Retinal pigment epithelial cell (primary cell): ENCODE measurements around the gene BTBD2.

Experiments used
- DNase-seq: peaks from one replicate; pipeline ENCODE4 v3.0.0-alpha.2; 2010; ENCODE audit warnings: low read depth
- H3K4me3 ChIP-seq: 2 replicates; pipeline ENCODE4 v1.5.1; 2011; ENCODE audit warnings: mild to moderate bottlenecking, low read length, control low read depth, moderate library complexity
- TF ChIP-seq, protein P1 (sequence below): conservative IDR thresholded peaks from 2 replicates; pipeline ENCODE4 v1.5.1; 2011; ENCODE audit warnings: low read depth, low read length, control low read depth, inconsistent platforms

BTBD2 gene

DNA sequence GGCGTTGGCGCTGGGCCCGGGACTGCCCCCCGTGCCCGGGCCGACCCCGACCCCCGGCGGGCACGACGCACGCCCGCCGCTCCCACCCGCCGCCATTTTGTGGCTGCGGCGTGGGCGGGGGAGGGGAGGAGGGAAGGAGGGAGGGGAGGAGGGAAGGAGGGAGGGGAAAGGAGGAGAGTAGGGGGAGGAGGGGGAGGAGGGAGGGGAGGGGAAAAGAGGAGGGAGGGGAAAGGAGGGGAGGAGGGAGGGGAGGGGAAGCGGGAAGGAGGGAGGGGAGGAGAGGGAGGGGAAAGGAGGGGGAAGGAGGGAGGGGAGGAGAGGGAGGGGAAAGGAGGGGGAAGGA is at the start of gene BTBD2:
BTBD2 (minus strand) TSS at position 107 of the 343 bp plus-strand sequence; CDS start at position 96, 11 bp downstream.
- TF ChIP-seq, protein P1, sequence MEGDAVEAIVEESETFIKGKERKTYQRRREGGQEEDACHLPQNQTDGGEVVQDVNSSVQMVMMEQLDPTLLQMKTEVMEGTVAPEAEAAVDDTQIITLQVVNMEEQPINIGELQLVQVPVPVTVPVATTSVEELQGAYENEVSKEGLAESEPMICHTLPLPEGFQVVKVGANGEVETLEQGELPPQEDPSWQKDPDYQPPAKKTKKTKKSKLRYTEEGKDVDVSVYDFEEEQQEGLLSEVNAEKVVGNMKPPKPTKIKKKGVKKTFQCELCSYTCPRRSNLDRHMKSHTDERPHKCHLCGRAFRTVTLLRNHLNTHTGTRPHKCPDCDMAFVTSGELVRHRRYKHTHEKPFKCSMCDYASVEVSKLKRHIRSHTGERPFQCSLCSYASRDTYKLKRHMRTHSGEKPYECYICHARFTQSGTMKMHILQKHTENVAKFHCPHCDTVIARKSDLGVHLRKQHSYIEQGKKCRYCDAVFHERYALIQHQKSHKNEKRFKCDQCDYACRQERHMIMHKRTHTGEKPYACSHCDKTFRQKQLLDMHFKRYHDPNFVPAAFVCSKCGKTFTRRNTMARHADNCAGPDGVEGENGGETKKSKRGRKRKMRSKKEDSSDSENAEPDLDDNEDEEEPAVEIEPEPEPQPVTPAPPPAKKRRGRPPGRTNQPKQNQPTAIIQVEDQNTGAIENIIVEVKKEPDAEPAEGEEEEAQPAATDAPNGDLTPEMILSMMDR = no peak
- peak within 1 kb of the TSS; percentile 49 for H3K4me3 ChIP-seq
- no peak for DNase-seq

DNA sequence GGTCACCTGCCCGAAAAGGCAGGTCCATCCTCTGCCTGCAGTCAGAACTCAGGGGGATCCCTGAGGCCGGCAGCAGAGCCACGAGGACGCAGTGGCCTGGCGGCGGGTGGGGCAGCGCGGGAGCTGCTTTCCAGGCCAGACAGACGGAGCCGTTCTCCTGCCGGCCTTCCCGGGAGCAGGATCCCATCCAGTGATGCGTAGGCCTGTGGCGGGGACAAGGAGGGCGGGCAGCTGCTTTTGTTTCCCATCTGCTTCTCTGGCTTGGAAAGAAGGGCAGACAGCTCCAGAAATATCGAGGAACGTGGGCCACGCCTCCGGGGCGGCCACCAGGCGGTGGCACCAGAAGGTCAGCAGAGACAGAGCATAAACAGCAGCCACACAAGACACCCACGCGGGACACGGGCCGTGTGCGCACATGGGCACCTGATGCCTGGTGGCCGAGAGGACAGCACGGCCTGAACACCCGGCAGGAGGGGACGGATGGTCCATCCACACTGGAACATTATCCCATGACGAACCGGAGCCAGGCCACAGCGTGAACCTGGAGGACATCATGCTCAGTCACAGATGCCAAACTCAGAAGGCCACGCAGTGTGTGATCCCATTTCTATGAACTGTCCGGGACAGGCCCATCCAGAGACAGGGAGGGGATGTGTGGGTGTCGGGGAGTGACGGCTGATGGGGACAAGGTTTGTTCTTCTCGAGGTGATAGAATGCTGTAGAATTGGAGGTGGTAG is 49.4 kb upstream of the BTBD2 start:
- no peak for DNase-seq
- TF ChIP-seq, protein P1 = no peak
- no peak overlapping the region for H3K4me3 ChIP-seq

DNA sequence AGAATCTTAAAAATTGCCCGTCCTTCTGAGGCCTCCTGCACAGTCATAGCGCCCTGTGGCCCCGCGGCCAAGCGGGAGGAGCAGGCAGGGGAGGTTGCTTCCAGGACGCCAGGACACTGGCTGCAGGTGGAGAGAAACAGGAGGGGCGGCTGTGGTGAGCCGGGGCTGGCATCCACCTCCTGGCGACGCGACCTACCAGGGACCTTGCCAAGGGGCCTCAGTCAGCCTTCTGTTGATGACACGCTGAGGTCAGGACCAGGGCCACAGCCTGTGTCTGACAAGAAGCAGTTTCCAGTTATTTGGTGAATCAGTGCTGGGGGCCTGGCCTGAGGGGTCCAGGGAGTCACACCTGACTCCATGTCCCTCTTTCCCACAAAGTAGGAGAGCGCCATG is 48.9 kb upstream of the BTBD2 start:
- no peak overlapping the region for H3K4me3 ChIP-seq
- TF ChIP-seq, protein P1 = no peak
- DNase-seq = no peak

DNA sequence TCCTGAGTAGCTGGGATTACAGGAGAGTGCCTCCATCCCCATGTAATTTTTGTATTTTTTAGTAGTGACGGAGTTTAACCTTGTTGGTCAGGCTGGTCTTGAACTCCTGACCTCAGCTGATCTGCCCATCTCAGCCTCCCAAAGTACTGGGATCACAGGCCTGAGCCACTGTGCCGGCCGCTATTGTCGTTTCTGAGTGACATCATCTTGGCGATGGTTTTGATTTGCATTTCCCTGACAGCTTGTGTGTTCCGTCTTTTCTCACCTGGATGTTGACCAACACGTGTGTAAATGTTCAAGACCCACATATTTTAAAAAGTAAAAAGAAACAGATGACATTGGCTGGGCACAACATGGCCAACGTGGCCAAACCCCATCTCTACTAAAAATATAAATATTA is 48.3 kb upstream of the BTBD2 start:
- H3K4me3 ChIP-seq = no peak overlapping the region
- TF ChIP-seq, protein P1 = no peak
- DNase-seq = no peak

DNA sequence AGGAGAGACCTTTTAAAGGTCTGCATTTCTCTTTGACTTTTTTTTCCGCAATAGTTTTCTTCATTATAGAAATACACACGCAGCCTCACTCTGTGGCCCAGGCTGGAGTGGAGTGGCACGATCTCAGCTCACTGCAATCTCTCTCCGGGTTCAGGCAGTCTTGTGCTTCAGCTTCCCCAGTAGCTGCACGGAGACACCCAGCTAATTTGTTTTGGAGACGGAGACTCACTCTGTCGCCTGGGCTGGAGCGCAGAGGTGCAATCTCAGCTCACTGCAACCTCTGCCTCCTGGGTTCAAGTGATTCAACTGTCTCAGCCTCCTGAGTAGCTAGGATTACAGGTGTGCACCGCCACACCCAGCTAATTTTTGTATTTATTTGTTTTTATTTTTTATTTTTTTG is 47.3 kb upstream of the BTBD2 start:
- H3K4me3 ChIP-seq = no peak overlapping the region
- DNase-seq = no peak
- TF ChIP-seq, protein P1 = no peak

DNA sequence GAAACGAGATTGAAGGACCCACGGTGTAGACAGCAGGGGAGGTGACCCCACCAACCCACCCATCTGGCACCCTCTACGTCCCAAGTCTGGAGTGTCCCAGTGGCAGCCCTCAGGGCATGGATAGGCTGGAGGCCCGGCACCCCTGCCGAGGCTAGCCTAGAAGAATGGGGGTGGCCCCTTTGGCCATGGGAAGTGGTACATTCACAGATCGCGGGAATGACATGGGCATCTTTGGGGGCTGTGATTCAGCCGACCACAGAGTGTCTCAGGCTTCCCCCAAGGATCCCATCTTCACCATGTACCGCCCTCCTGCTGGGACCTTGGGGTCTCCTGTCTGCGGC is 46.8 kb upstream of the BTBD2 start:
- TF ChIP-seq, protein P1 = no peak
- H3K4me3 ChIP-seq = peak overlapping the region; percentile 52
- DNase-seq = no peak
